Fibroblast of skin of left quadriceps (primary cell): Measurements from ENCODE around the gene AXIN1.

Source experiments
- DNase-seq, 2 experiments: peaks; one replicate each; pipeline ENCODE4 v3.0.0-alpha.2; 2013; ENCODE audit warnings: low read depth in 2 of 2

Gene AXIN1

GRCh38 chr16:283033-283805 lies 69.3 kb downstream of the AXIN1 start, which contains the start of gene PDIA2:
PDIA2 (plus strand) TSS chr16:283164; CDS start chr16:283170, 6 bp downstream.
- DNase-seq = no peak

- no peak for DNase-seq
Observed at GRCh38 chr16:282491-282890, 70.0 kb downstream of the AXIN1 start.

GRCh38 chr16:281660-282255 lies 70.8 kb downstream of the AXIN1 start:
- no peak for DNase-seq

- no peak for DNase-seq
Observed at GRCh38 chr16:280991-281659, 71.4 kb downstream of the AXIN1 start.

- no peak for DNase-seq
Observed at GRCh38 chr16:280552-280951, 72.0 kb downstream of the AXIN1 start, which contains the start of gene ARHGDIG. ARHGDIG (plus strand) TSS chr16:280591; CDS start chr16:280681, 90 bp downstream.

GRCh38 chr16:280005-280460 lies 72.5 kb downstream of the AXIN1 start:
- DNase-seq = no peak

GRCh38 chr16:279531-279930 lies 73.0 kb downstream of the AXIN1 start:
- DNase-seq = no peak

GRCh38 chr16:278863-279366 lies 73.6 kb downstream of the AXIN1 start:
- DNase-seq = no peak

GRCh38 chr16:276426-277077 lies 76.0 kb downstream of the AXIN1 start:
- no peak for DNase-seq

GRCh38 chr16:275786-276232 lies 76.7 kb downstream of the AXIN1 start, which contains the start of gene RGS11:
RGS11 (minus strand) TSS chr16:275944; CDS start chr16:275911, 33 bp downstream.
- no peak for DNase-seq

GRCh38 chr16:275041-275641 lies 77.4 kb downstream of the AXIN1 start:
- DNase-seq = no peak

GRCh38 chr16:273547-274421 lies 78.7 kb downstream of the AXIN1 start:
- no peak for DNase-seq

GRCh38 chr16:272633-273546 lies 79.6 kb downstream of the AXIN1 start:
- DNase-seq = no peak

GRCh38 chr16:270381-271255 lies 81.9 kb downstream of the AXIN1 start:
- DNase-seq = no peak

GRCh38 chr16:269061-269796 lies 83.3 kb downstream of the AXIN1 start:
- no peak for DNase-seq

GRCh38 chr16:268141-269053 lies 84.1 kb downstream of the AXIN1 start:
- DNase-seq = no peak
